Activated naive CD4-positive, alpha-beta T cell treated with anti-CD3 and anti-CD28 coated beads for 36 hours (primary cell): ENCODE measurements around the gene MAGEF1. TPM values are rescaled to one million over a fixed set of nuclear protein-coding genes. Genes with fewer than 3 reads are reported as not detected.

ENCODE experiments used
- CTCF ChIA-PET: fragments of 350-600 bp; sonication (Branson Sonifier 250); formaldehyde crosslinking; loops from one replicate; lab custom pipeline; 2021; ENCODE audit warnings: antibody characterized with exemption; lab: Charles Lee
- DNase-seq: peaks from one replicate; pipeline ENCODE4 v3.0.0-alpha.2; 2020
- H3K27ac Mint-ChIP-seq: one replicate; pipeline ENCODE4 v1.8.0; 2021; ENCODE audit warnings: mild to moderate bottlenecking, mixed read lengths
- H3K27me3 Mint-ChIP-seq: one replicate; pipeline ENCODE4 v1.8.0; 2021; ENCODE audit warnings: low read depth, mixed read lengths
- H3K36me3 Mint-ChIP-seq: one replicate; pipeline ENCODE4 v1.8.0; 2021; ENCODE audit warnings: low read depth, mixed read lengths
- H3K4me1 Mint-ChIP-seq: one replicate; pipeline ENCODE4 v1.8.0; 2021; ENCODE audit warnings: low read depth, mixed read lengths
- H3K4me3 Mint-ChIP-seq: one replicate; pipeline ENCODE4 v1.8.0; 2021; ENCODE audit warnings: mild to moderate bottlenecking, moderate library complexity, mixed read lengths
- H3K9me3 Mint-ChIP-seq: one replicate; pipeline ENCODE4 v1.8.0; 2021; ENCODE audit warnings: mixed read lengths
- intact Hi-C: fragments of 100-400 bp; cut with micrococcal nuclease; formaldehyde crosslinking; loops from one replicate; pipeline ENCODE4 v1.15.1; 2023
- total RNA-seq, 2 experiments: library from RNA; stranded (reverse); gene quantifications; one replicate each; pipeline ENCODE4 v1.2.3, GENCODE V29; 2021

MAGEF1 gene
- total RNA-seq, 2 experiments from 2014 or later: 17.4 to 18.1 TPM

- CTCF ChIA-PET: interaction anchor here (0.8 kb wide), 1 partner anchor 117 kb away, joined by 3 read pairs; the partner anchor contains the start of gene EPHB3
- intact Hi-C loops: no loop called here
Measured at GRCh38 chr3:184678317-184679055, 33.4 kb downstream of the MAGEF1 start.

GRCh38 chr3:184677344-184678316, 34.2 kb downstream of the MAGEF1 start:
- no peak overlapping the region for H3K4me3 Mint-ChIP-seq
- H3K27me3 Mint-ChIP-seq: peaks cover 2% of the 10 kb centered on the region
- no peak for DNase-seq
- H3K27ac Mint-ChIP-seq: no peak overlapping the region
- H3K4me1 Mint-ChIP-seq: no peaks in the 10 kb centered on the region
- H3K36me3 Mint-ChIP-seq: no peaks in the 10 kb centered on the region
- no peaks in the 10 kb centered on the region for H3K9me3 Mint-ChIP-seq
- intact Hi-C loops: no loop called here
- CTCF ChIA-PET: no interaction called here

More at GRCh38 chr3:184678317-184679055, 33.4 kb downstream of the MAGEF1 start:
- no peaks in the 10 kb centered on the region for H3K36me3 Mint-ChIP-seq
- no peak for DNase-seq
- no peaks in the 10 kb centered on the region for H3K4me1 Mint-ChIP-seq
- H3K27ac Mint-ChIP-seq: no peak overlapping the region
- no peaks in the 10 kb centered on the region for H3K9me3 Mint-ChIP-seq
- H3K4me3 Mint-ChIP-seq: no peak overlapping the region
- H3K27me3 Mint-ChIP-seq: peaks cover 2% of the 10 kb centered on the region

DNA sequence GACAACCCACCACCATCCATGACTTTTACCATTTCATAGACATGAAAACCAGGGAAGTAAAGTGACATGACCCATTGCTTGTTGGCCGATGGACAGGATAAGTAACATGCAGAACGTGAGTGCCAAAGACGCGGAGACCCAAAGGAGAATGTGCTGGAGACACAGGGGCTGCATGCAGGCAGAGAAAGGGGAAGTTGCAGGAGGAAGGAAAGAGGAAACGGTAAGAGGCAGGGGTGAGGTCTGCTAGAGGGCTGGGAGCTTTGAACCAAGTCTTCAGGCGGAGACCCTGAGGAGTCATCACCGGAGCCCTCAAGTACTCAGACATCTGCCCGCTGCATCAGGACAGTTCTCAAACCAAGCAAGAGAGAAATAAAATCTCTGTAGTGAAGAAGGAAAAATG, 34.9 kb downstream of the MAGEF1 start:
- Mint-ChIP-seq H3K4me3 (no peak overlapping the region), H3K27ac (no peak overlapping the region), H3K4me1 (no peaks in the 10 kb centered on the region), H3K27me3 (peaks cover 2% of the 10 kb centered on the region), H3K36me3 (no peaks in the 10 kb centered on the region), H3K9me3 (no peaks in the 10 kb centered on the region)
- CTCF ChIA-PET: no interaction called here
- intact Hi-C loops: no loop called here
- DNase-seq: no peak

DNA sequence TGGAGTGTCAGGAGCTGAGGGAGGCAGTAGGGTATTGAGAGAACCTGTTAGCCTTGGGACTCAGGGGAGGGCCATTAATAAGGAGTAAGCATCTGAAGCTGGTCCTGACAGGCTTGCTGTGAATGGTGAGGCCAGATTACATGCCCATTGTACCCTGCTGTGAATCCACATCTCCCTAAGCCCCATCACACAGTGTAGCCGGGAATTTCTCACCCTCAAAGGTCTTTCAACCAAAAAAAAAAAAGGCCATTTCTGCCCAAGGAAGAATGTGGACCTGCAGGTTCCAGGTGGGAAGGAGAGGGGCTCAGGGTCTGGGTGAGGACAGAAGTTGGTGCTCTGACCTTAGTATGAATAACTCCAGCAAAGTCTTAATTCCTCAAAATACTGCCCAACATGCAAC, 37.2 kb downstream of the MAGEF1 start:
- no peak for DNase-seq
- Mint-ChIP-seq H3K9me3 (no peaks in the 10 kb centered on the region), H3K27ac (no peak overlapping the region), H3K27me3 (peaks cover 2% of the 10 kb centered on the region), H3K36me3 (no peaks in the 10 kb centered on the region), H3K4me3 (no peak overlapping the region), H3K4me1 (no peaks in the 10 kb centered on the region)
- CTCF ChIA-PET: interaction anchor here (0.6 to 1.8 kb wide), 3 partner anchors 104 to 296 kb away, joined by 3 to 4 read pairs (median 3); no protein-coding TSS in a partner anchor
- intact Hi-C loops: no loop called here

GRCh38 chr3:184672977-184673870, 38.6 kb downstream of the MAGEF1 start:
- H3K27ac Mint-ChIP-seq: no peak overlapping the region
- intact Hi-C loops: no loop called here
- no peaks in the 10 kb centered on the region for H3K9me3 Mint-ChIP-seq
- H3K4me1 Mint-ChIP-seq: no peaks in the 10 kb centered on the region
- no peaks in the 10 kb centered on the region for H3K36me3 Mint-ChIP-seq
- no peak overlapping the region for H3K4me3 Mint-ChIP-seq
- DNase-seq: no peak
- CTCF ChIA-PET: no interaction called here
- H3K27me3 Mint-ChIP-seq: peaks cover 2% of the 10 kb centered on the region

DNA sequence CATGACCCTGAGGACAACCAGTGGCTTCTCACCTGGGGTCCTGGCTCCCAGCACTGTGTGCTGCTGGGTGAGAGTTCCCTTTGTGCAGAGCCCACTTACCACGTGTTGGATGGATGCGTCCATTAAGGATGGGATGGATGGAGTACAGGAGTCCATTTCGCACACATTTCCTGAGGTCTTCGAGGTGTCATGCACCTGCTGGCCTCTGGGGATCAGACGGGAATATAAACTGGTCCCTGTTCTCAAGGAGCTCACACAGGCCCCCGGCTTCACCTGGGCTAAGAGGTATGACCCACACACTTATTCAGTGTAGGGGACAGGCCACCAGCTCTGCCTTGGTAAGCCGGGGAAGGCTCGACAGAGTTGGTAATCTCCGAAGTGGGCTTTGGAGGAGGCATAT, 39.5 kb downstream of the MAGEF1 start:
- CTCF ChIA-PET: interaction anchor here (1.6 kb wide), 1 partner anchor 129 kb away, joined by 3 read pairs; no protein-coding TSS in a partner anchor
- Mint-ChIP-seq H3K27ac (no peak overlapping the region), H3K36me3 (no peaks in the 10 kb centered on the region), H3K27me3 (peaks cover under 1% of the 10 kb centered on the region), H3K9me3 (no peaks in the 10 kb centered on the region), H3K4me3 (no peak overlapping the region), H3K4me1 (no peaks in the 10 kb centered on the region)
- DNase-seq: no peak
- intact Hi-C loops: no loop called here

- Mint-ChIP-seq H3K4me1 (no peaks in the 10 kb centered on the region), H3K27ac (no peak overlapping the region), H3K27me3 (no peaks in the 10 kb centered on the region), H3K9me3 (no peaks in the 10 kb centered on the region), H3K4me3 (no peak overlapping the region), H3K36me3 (no peaks in the 10 kb centered on the region)
- DNase-seq: no peak
- CTCF ChIA-PET: interaction anchor here (0.7 to 0.8 kb wide), 2 partner anchors 57 to 415 kb away, joined by 3 to 4 read pairs; no protein-coding TSS in a partner anchor
- intact Hi-C loops: no loop called here
Measured at GRCh38 chr3:184670091-184670602, 41.7 kb downstream of the MAGEF1 start.

- intact Hi-C loops: no loop called here
- CTCF ChIA-PET: no interaction called here
- Mint-ChIP-seq H3K27ac (no peak overlapping the region), H3K36me3 (no peaks in the 10 kb centered on the region), H3K4me1 (no peaks in the 10 kb centered on the region), H3K9me3 (no peaks in the 10 kb centered on the region), H3K4me3 (no peak overlapping the region), H3K27me3 (no peaks in the 10 kb centered on the region)
- DNase-seq: no peak
Measured at GRCh38 chr3:184669578-184669977, 42.3 kb downstream of the MAGEF1 start.

DNA sequence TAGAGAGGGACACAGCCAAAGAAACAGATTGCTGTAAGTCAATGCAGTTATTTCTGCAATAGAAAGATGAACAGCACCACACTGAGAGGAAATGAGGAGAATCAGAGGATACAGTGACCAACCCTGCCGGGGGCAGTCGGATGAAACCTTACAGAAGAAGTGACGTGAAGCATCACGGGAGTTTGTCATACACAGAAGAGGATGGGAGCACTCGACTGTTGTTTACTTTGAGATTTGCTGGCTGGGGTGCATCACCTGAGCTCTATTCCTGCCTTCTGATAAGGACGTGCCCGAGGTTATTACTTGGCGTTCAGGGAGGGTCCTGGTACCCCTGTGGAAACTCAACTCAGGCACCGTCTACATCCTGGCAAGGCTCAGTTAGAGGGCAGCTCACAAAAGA, 45.4 kb downstream of the MAGEF1 start:
- H3K36me3 Mint-ChIP-seq: no peaks in the 10 kb centered on the region
- no peaks in the 10 kb centered on the region for H3K4me1 Mint-ChIP-seq
- H3K4me3 Mint-ChIP-seq: no peak overlapping the region
- H3K27ac Mint-ChIP-seq: no peak overlapping the region
- H3K27me3 Mint-ChIP-seq: no peaks in the 10 kb centered on the region
- CTCF ChIA-PET: interaction anchor here (0.7 kb wide), 1 partner anchor 130 kb away, joined by 3 read pairs; no protein-coding TSS in a partner anchor
- H3K9me3 Mint-ChIP-seq: no peaks in the 10 kb centered on the region
- DNase-seq: no peak
- intact Hi-C loops: no loop called here

DNA sequence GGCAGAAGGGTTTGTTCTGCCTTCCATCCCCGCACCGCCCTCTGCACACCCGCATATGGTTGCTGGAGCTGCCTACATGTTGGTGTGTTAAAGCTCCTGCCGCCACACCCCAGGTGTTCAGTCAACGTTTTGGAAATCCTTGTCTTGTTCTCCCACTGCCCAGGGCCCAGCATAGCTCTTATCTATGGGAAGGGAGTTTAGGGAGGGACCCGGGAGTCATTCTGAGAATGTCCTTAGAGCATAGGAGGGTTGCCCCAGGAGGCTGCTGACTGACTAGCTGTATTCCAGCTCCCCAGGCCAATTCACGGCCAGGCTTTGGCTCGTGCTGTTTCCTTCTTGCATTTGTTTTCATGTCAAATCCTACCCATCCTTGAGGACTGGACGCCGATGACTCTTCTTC, 46.8 kb downstream of the MAGEF1 start:
- CTCF ChIA-PET: interaction anchor here (1.1 kb wide), 1 partner anchor 104 kb away, joined by 4 read pairs; no protein-coding TSS in a partner anchor
- Mint-ChIP-seq H3K27me3 (no peaks in the 10 kb centered on the region), H3K4me1 (no peaks in the 10 kb centered on the region), H3K27ac (no peak overlapping the region), H3K36me3 (no peaks in the 10 kb centered on the region), H3K9me3 (no peaks in the 10 kb centered on the region), H3K4me3 (no peak overlapping the region)
- intact Hi-C loops: no loop called here
- no peak for DNase-seq

GRCh38 chr3:184663756-184664155, 48.1 kb downstream of the MAGEF1 start:
- Mint-ChIP-seq H3K4me3 (no peak overlapping the region), H3K4me1 (no peaks in the 10 kb centered on the region), H3K36me3 (no peaks in the 10 kb centered on the region), H3K27ac (no peak overlapping the region), H3K27me3 (no peaks in the 10 kb centered on the region), H3K9me3 (no peaks in the 10 kb centered on the region)
- DNase-seq: no peak
- CTCF ChIA-PET: no interaction called here
- intact Hi-C loops: no loop called here
